HG03066 (cell line): ENCODE results near the gene DFFA.
"Not testable (repeated sequence)": the region's sequence is repeated elsewhere in the genome, so short reads cannot be mapped to it uniquely, and the experiment has no call there.

Experiments used
- ATAC-seq: cut with Tn5 transposase; IDR thresholded peaks from one replicate; pipeline ENCODE4 v1.9.1; 2021; ENCODE audit warnings: low read depth; ENCODE audit not compliant: unreplicated experiment

The DFFA gene

DNA sequence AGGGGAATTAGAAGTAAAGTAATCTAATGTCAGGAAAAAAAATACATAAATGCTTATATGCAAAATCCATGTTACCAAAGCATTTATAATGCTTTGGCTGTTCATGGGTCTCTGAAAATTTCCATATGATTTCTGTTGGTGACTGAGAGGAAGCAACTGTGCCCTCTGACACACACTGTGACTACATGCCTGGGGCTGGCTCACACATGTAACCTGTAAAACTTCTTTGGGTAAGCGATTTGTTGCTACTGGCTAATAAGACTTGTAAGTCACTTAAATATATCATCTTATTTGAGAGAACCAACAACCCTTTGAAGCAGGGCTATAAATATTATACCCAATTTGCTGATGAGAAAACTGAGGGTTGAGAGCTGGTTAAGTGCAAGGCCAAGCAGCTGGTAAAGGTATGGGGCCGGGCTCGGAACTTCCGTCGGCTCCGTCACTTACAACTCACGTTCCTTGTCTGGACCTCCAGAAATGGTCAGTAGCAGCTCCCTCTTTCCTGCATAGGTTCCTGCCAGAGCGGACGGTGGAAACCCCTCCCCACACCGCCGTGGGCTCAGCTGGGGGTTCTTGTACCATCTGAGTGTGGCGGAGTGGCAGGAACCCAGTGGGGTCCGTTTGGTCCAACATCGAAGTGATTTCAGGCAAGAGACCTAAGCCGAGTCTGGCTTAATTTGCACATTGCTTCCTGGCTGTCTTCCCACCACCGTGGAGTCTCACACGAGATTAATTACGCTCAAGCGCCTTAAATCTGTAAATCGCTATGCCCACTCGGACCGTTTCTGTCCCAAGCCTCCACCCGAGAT lies 714 bp downstream of the DFFA start:
- ATAC-seq: no peak

DNA sequence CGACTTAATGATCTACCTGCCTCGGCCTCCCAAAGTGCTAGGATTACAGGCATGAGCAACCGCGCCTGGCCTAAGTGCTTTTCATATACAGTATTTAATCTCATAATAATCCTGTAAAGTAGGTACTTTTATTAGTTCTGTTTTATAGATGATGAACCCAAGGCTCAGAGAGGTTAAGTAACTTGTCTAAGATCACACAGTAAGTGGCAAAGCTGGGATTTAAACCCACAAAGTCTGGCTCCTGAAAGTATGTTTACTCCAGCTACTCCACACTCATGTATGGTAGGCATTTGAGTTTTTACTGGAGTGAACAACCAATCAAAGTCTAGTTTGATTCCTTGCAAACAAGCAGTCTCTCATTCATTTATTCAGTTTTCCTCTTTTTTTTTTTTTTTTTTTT lies 2.3 kb downstream of the DFFA start:
- no peak for ATAC-seq

DNA sequence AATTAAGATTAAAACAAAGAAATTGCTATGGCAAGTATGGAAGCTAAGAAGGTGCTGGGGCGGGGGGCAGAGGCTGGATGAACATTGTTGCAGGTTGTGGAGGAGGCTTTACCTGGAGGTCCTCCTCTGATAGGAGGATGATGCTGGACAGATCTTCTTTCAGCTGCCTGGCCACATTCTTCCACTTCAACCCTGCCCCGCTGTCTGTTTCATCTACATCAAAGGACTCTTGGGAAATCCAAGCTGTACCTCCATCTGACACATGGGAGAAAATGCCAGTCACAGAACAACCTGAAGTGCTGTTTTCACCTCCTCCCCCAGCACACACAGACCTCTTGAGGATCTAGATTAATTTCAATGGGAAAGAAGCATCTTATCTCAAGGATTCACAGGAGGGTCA lies 5.3 kb downstream of the DFFA start:
- no peak for ATAC-seq

DNA sequence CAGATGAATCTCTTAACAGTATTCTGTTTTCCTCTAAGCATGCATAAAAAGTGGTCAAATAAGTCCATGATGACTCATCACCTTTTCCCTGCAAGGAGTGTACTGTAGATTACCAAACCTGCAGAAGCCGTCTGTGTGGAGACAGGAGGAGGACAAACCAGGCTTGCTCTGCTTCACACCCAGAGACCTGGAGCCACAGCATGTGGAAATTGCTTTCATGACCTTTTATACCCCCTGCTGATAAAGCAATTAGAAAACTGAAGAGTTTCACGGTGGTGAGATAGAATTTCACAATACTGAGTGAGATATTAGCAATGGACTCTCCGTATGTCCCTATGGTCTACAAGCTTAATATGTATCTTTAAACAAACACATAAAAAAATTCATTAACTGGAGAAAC lies 13.1 kb downstream of the DFFA start:
- no peak for ATAC-seq

DNA sequence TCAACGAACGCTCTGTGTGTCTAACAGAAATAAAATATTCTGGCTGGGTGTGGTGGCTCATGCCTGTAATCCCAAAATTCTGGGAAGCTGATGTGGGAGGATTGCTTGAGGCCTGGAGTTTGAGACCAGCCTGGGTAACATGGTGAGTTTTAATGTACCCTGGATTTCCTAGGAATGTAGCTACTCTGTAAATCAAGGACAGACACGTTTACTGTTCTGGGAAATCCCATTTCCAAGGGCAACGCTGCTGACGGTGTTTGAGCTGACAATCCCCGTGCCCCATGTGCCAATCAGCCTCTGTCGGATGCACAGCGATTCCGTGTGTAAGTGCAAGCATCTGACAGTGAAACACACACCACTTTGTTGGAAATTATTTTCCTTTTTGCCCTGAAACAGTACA lies 14.5 kb downstream of the DFFA start:
- ATAC-seq: no peak

DNA sequence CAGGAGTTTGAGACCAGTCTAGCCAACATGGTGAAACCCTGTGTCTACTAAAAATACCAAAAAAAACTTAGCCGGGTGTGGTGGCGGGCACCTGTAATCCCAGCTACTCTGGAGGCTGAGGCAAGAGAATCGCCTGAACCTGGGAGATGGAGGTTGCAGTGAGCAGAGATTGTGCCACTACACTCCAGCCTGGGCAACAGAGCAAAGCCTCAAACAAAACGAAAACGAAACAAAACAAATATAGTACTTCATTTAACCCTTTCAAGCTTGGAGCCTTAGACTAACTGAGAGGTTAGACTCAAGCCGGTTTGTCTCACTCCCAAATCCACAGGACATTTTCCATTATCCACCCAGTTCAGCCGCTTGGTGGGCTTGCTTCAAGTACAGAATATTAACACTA lies 14.9 kb downstream of the DFFA start:
- not testable (repeated sequence) for ATAC-seq

DNA sequence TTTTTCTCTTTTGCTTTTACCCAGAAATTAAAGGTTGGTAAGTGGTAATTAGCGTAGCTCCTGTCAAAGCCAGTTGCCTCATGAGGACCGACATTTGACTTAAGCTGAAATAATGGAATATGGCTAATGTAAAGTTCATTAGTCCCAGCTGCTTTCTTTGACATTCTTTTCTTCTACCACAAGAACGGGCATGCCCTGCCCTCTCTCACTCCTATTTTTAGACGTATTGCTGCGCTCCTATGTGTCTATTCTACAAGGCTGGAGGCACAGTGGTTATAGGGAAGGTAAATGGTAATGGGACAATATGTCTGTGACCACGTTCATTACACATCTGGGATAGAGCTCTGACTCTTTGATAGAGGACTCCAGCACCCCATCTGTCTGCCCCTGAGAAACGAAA lies 15.7 kb downstream of the DFFA start:
- ATAC-seq: no peak

DNA sequence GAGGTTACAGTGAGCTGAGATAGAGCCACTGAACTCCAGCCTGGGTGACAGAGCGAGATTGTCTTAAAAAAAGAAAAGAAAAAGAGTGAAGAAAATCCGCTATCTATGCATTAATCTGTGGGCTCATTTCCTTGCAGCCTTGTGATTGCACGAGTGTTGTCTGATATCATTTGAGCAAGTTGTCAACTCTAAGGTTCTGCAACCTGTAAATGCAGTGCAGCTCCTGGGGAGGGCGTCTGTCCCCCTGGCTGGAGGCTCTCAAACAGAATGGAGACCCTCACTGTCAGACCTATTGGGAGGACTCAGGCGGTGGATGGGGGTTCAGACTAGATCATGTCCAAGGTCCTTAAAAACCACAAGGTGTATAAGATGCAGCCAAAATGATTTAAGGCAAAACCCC lies 16.3 kb downstream of the DFFA start:
- ATAC-seq: no peak

DNA sequence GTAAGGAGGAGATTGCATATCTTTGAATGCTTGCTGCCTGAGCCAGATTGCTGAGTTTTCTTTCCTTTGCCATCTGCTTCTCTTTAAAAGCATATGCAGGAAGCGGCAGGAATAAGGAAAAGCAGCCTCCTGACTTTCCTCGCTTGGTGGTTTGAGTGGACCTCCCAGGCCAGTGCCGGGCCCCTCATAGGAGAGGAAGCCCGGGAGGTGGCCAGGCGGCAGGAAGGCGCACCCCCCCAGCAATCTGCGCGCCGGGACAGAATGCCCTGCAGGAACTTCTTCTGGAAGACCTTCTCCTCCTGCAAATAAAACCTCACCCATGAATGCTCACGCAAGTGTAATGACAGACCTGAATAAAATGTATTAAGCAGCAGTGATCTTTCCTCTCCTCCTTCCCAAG lies 21.0 kb downstream of the DFFA start:
- no peak for ATAC-seq

DNA sequence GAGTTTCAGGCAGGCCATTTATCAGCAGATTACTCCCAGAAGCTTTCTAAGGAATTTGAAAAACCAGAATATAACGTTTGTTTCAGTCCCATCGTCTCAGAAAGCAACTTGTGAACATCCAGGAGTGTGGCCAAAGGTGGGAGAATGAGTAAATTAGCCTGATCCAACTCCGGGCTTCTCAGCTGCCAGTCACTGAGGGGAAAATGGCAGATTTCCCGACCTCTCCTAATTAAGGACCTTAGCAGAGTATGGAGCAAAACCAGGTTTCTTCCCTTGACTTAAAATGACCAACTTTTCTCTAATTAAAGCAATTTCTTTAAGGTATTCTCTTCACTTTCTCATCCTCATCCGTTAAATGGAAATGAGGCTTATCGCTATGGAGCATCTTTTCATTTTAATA lies 21.5 kb downstream of the DFFA start:
- ATAC-seq: no peak

DNA sequence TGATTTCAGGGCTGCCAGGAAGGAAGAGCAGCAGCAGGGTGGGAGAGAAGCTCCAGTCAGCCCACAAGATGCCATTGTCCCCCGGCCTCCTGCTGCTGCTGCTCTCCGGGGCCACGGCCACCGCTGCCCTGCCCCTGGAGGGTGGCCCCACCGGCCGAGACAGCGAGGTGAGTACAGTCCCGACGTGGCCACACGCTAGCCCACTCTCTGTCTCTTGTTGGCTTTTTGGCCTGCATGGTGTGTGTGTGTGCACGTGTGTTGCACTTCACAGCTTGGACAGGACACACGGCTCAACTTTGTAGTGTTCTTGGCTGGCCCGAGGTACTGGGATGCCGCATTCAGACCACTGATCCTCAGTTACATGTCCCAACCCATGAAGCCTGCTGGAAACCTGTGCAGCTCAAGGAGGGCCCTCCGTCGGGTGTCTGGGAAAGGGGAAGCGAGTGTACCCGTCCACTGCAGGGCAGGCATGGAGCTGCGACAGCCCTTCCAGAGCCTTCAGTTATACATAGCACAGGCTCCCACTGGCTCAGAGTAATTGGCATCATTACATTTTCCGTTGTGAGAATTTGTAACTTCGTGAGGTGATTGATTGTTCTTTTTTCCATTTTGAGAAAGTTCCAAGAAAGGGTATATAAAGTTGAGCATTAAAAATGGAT lies 22.0 kb downstream of the DFFA start:
- no peak for ATAC-seq

DNA sequence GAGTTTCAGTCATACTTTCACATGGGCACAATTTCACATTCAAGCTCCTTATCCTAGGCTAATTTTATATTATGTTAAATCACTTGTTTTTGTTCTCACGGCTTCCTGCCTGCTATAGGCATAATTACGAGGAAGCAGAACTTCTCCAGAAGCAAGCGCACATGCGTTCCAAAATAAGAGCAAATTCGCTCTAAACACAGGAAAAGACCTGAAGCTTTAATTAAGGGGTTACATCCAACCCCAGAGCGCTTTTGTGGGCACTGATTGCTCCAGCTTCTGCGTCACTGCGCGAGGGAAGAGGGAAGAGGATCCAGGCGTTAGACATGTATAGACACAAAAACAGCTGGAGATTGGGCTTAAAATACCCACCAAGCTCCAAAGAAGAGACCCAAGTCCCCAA lies 22.6 kb downstream of the DFFA start, which contains the start of gene CORT:
Gene CORT (plus strand): TSS at position 281 of the 400 bp plus-strand sequence. CDS start 193 bp downstream, outside the sequence.
- ATAC-seq: no peak

DNA sequence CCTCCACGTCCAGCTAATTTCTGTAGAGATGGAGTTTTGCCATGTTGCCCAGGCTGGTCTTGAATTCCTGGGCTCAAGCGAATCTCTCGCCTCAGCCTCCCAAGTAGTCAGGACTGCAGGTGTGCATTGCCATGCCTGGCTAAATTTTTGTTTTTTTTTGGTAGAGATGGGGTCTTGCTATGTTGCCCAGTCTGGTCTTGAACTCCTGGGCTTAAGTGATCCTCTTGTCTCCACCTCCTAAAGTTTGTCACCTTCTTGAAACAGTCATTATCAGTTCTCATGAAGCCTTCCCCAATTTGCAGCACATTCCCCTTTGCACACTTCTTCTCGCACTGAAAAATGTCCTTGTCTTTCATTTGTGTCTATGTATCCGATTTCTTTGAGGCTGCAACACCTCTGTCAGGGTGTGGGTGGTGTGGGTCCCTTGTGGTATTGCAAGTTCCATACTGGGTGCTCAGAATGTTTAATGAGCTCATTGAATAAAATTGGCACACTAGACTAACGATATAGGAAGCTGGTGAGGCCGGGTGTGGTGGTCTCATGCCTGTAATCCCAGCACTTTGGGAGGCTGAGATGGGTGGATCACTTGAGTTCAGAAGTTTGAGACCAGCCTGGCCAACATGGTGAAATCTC lies 25.4 kb downstream of the DFFA start:
- no peak for ATAC-seq

DNA sequence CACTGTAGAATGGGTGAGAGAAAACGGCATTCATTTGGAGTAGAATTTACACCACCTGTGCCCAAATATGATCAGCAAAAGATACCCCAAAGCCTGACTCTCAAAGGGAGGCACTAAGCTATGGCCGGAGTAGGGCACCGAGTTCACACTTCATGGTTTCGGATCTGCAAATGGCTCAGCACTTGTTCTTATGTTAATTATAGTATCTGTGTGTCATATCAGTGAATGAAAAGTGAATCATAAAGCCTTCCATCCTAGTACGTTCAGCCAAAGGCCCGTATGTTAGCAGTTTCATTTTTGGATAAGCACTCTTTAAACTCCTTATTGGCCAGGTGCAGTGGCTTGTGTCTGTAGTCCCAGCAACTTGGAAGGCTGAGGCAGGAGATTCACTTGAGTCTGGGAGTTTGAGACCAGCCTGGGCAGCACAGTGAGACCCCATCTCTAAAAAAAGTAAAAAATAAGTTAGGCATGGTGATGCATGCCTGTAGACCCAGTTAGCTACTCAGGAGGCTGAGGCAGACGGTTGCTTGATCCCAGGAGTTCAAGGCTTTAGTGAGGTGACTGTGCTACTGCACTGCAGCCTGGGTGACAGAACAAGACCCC lies 27.4 kb downstream of the DFFA start:
- no peak for ATAC-seq

DNA sequence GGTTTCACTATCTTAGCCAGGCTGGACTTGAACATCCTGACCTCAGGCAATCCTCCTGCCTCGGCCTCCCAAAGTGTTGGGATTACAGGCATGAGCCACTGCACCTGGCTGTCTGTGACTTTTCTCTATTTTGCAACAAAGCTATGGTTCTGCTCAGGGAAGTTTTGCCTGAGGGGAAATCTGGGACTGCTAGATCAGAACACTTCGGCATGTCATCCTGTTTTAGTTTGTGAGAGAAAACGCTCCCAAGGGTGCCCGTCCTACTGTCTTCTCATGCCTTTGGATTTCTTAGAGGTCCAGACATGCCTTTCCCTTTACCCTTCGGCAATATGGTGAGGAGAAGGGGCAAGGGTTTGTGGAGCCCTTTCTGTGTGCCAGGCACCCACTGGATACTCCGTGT lies 28.1 kb downstream of the DFFA start:
- no peak for ATAC-seq

DNA sequence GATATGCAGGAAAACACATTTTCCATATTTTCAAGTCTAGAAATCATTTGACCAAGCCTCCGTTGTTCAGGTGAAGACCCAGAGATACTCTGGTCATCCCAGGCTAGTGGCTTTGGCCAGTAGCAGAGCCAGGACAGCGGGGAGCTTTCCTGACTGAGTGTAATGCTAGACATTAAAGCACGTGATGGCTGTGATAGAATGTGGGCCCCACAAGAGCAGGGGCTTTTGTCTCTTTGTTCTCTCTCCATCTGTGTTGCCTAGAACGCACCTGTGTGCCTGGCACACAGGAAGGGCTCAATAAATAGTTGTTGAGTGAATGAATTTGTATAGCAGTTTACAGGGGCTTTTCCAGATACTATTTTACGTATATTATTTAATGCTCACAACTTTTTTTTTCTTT lies 31.5 kb downstream of the DFFA start:
- no peak for ATAC-seq

DNA sequence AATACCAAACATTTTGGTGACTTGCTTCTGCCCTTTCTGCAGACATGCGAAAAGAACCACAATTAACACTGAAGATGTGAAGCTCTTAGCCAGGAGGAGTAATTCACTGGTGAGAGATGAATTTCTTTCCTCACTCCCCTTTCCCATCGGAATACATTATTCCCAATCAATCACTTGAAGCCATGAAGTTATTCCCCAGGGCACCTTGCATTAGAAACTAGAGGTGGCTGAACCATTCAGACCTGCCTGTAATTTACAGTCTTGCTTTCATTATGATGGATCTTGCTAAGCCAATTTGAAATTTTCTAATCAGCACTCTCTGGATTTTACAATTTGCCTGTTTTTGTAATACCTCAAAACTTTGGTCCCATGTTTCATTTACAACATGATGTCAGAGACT lies 32.0 kb downstream of the DFFA start:
- no peak for ATAC-seq

DNA sequence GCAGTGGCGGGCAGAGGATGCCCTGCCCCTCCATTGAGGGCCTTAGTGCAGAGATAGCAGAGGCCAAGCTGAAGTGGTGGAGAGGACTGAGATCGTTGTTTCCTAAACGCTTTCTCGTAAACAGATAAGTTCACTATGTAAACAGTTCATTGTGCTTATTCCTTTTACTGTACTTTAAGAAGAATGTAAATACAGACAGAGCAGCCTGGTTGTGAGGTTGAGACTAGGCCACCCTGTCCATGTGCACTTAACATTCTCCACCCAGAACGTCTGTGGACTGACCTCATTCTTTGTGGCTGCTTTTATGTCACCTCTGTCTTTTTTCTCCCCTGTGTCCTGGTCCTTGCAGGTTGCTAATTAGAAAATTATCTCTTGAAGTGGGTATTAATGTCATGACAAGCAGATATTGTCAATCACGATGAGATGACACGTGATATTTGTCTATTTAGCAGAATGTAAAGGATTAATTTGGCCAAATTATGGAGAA lies 33.6 kb downstream of the DFFA start:
- ATAC-seq: no peak

DNA sequence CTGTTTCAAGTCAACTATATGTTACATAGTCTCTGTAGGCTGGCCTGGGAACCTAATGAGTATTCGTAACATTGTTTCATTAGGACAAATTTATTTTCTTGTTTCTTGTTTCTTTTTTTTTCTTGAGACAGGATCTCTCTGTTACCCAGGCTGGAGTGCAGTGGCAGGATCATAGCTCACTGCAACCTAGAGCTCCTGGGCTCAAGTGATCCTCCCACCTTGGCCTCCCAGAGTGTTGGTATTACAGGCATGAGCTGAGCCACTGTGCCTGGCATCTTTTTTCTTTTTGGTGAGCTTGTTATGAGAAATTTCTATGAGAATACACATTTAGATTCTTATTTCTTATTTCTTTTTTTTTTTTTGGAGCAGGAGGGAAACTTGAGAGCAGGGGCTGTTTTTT lies 35.3 kb downstream of the DFFA start:
- ATAC-seq: no peak

DNA sequence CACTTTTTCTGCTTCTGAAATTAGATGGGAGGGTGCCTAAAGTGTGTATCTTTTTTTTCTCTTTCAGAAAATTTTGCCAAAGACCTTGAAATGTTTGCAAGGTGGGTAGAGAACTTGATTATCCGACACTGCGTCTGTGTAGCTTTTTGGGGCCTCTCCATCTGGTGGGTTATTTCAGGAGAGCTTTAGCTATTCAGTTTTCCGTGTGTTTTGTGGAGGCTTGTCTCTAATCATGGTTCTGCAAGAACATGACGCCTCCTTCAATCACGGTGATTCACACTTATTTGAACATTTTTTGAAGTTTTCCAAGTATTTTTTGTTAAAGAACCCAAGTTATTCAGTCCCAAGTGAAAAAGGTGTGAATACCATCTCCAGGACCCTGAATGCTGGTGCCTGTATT lies 37.7 kb downstream of the DFFA start:
- ATAC-seq: no peak

DNA sequence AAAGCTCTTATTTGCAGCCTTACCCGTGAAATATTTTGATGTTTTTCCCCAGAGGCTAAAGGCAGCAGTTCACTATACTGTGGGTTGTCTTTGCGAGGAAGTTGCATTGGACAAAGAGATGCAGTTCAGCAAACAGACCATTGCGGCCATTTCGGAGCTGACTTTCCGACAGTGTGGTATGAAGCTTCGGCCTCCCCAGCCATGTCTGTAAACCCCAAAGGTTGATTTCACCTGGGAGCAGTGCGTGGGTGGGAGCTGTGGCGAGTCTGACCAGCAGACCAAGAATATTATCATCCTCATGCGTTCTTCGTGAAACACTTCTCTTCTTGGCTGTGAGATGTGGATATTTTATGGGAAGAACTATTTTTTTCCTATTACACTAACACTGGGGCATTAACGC lies 38.5 kb downstream of the DFFA start:
- no peak for ATAC-seq
